A673 (cell line): ENCODE results near the gene CNNM4.

Experiments used
- EZH2 ChIP-seq: fragments of 200-600 bp; sonication (generic); IDR thresholded peaks from 2 replicates; pipeline ENCODE4 v1.6.1; 2017; ENCODE audit warnings: borderline replicate concordance, low read depth, mild to moderate bottlenecking, mixed read lengths, antibody characterized with exemption, low read length; ENCODE audit not compliant: poor library complexity, severe bottlenecking
- TF ChIP-seq, protein P1 (sequence below): fragments of 300-800, 200-600 bp; sonication (generic); conservative IDR thresholded peaks from 2 replicates; pipeline ENCODE4 v1.5.1; 2017; ENCODE audit warnings: low read depth, mild to moderate bottlenecking, antibody characterized with exemption, low read length, moderate library complexity, mixed read lengths

DNA sequence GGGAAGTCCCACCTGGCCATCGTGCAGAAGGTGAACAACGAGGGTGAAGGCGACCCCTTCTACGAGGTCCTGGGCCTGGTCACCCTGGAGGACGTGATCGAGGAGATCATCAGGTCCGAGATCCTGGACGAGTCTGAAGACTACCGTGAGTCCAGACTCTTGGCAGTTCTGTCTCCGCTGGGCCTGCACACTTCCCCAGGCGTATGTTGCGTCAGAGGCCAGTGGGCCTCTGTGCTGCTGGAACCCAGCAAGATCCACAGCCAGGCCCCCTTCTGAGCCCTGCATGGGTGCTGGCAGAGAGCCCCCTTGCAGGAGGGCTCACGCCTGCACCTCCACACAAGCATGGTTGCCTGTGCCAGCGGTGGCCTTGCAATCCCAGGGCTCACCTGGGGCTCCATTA, 64.4 kb downstream of the CNNM4 start:
- TF ChIP-seq, protein P1, sequence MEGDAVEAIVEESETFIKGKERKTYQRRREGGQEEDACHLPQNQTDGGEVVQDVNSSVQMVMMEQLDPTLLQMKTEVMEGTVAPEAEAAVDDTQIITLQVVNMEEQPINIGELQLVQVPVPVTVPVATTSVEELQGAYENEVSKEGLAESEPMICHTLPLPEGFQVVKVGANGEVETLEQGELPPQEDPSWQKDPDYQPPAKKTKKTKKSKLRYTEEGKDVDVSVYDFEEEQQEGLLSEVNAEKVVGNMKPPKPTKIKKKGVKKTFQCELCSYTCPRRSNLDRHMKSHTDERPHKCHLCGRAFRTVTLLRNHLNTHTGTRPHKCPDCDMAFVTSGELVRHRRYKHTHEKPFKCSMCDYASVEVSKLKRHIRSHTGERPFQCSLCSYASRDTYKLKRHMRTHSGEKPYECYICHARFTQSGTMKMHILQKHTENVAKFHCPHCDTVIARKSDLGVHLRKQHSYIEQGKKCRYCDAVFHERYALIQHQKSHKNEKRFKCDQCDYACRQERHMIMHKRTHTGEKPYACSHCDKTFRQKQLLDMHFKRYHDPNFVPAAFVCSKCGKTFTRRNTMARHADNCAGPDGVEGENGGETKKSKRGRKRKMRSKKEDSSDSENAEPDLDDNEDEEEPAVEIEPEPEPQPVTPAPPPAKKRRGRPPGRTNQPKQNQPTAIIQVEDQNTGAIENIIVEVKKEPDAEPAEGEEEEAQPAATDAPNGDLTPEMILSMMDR, result no peak
- no peak for TF ChIP-seq EZH2
